SJCRH30 (cell line): ENCODE data around the gene INO80D. TPM values are rescaled to one million over a fixed set of nuclear protein-coding genes. Genes with fewer than 3 reads are reported as not detected.
A peak's percentile ranks its signal among the peaks of the same experiment; 100 is the strongest.
"Not testable (repeated sequence)": the region's sequence is repeated elsewhere in the genome, so short reads cannot be mapped to it uniquely, and the experiment has no call there.

Source experiments
- DNase-seq, 2 experiments: peaks; one replicate each; pipeline ENCODE4 v3.0.0-alpha.2; 2015 to 2020
- H3K27ac ChIP-seq: fragments of 250-450 bp; sonication (Bioruptor Pico); 2 replicates; pipeline ENCODE4 v1.5.1; 2020; ENCODE audit warnings: mild to moderate bottlenecking, moderate library complexity
- H3K27me3 ChIP-seq: fragments of 250-450 bp; sonication (Bioruptor Pico); 2 replicates; pipeline ENCODE4 v1.5.1; 2020; ENCODE audit warnings: mild to moderate bottlenecking, moderate library complexity
- H3K36me3 ChIP-seq: fragments of 250-450 bp; sonication (Bioruptor Pico); 2 replicates; pipeline ENCODE4 v1.5.1; 2020; ENCODE audit warnings: mild to moderate bottlenecking, moderate library complexity
- H3K4me1 ChIP-seq: fragments of 250-450 bp; sonication (Bioruptor Pico); 2 replicates; pipeline ENCODE4 v1.5.1; 2020; ENCODE audit warnings: mild to moderate bottlenecking, moderate library complexity
- H3K4me3 ChIP-seq: fragments of 250-450 bp; sonication (Bioruptor Pico); 2 replicates; pipeline ENCODE4 v1.5.1; 2020; ENCODE audit warnings: mild to moderate bottlenecking, moderate library complexity
- H3K9me3 ChIP-seq: fragments of 250-450 bp; sonication (Bioruptor Pico); replicated peaks from 2 replicates; pipeline ENCODE4 v1.5.1; 2020; ENCODE audit warnings: mild to moderate bottlenecking, moderate library complexity
- total RNA-seq: library from RNA; depleted of rRNA; stranded (reverse); fragments of >200 nt; shearing (Covaris generic); gene quantifications from 2 replicates; pipeline ENCODE4 v1.2.3, GENCODE V29; 2014

INO80D gene
- total RNA-seq, 1 experiment from 2014 or later, result 8.1 TPM

- H3K9me3 ChIP-seq, result no peaks in the 10 kb centered on the region; the same call in 1 of the 2 replicates
- H3K4me3 ChIP-seq, result no peak overlapping the region
- H3K4me1 ChIP-seq, result no peaks in the 10 kb centered on the region
- no peaks in the 10 kb centered on the region for H3K27me3 ChIP-seq
- H3K27ac ChIP-seq, result no peak overlapping the region
- H3K36me3 ChIP-seq, result peaks cover 2% of the 10 kb centered on the region; the same call in 1 of the 2 replicates
- no peak for DNase-seq
Observed at GRCh38 chr2:206028101-206028500, 57.9 kb downstream of the INO80D start.

GRCh38 chr2:206023183-206023582, 62.8 kb downstream of the INO80D start:
- H3K27ac ChIP-seq, result no peak overlapping the region
- DNase-seq, result no peak
- H3K27me3 ChIP-seq, result no peaks in the 10 kb centered on the region
- peaks cover 9% of the 10 kb centered on the region; the same call in 1 of the 2 replicates for H3K36me3 ChIP-seq
- H3K9me3 ChIP-seq, result no peaks in the 10 kb centered on the region
- H3K4me3 ChIP-seq, result no peak overlapping the region
- no peaks in the 10 kb centered on the region for H3K4me1 ChIP-seq

- Histone ChIP-seq H3K9me3 (no peaks in the 10 kb centered on the region), H3K27ac (no peak overlapping the region), H3K4me3 (no peak overlapping the region), H3K27me3 (no peaks in the 10 kb centered on the region), H3K4me1 (no peaks in the 10 kb centered on the region), H3K36me3 (peaks cover 22% of the 10 kb centered on the region)
- DNase-seq, result no peak
Observed at GRCh38 chr2:206020171-206020570, 65.8 kb downstream of the INO80D start.

GRCh38 chr2:206015746-206016145, 70.2 kb downstream of the INO80D start:
- not testable (repeated sequence) for DNase-seq, H3K4me3 ChIP-seq, H3K27me3 ChIP-seq, H3K9me3 ChIP-seq, H3K4me1 ChIP-seq, H3K27ac ChIP-seq
- peaks cover 25% of the 10 kb centered on the region for H3K36me3 ChIP-seq

DNA sequence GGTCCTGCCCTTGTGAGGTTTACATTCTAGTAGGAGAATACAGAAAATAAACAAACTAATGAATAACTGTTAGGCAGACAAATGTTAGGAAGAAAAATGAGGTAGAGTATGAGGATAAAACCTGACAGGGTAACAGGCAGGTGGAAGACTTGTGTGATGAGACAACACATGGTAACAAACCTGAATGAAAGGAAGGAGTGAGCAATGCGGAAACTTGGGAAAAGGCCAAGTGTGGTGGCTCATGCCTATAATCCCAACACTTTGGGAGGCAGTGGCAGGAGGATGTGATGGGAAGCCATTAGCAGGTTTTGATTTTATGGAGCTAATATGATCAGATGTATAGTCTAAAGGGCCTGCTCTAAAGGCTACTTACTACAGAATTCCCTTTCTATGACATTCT, 74.2 kb downstream of the INO80D start:
- Histone ChIP-seq H3K27ac (no peak overlapping the region), H3K27me3 (no peaks in the 10 kb centered on the region), H3K4me3 (no peak overlapping the region), H3K9me3 (no peaks in the 10 kb centered on the region), H3K36me3 (peaks cover 22% of the 10 kb centered on the region), H3K4me1 (no peaks in the 10 kb centered on the region)
- no peak for DNase-seq

GRCh38 chr2:206011018-206011614, 74.9 kb downstream of the INO80D start:
- Histone ChIP-seq H3K9me3 (no peaks in the 10 kb centered on the region), H3K36me3 (peaks cover 21% of the 10 kb centered on the region), H3K4me1 (no peaks in the 10 kb centered on the region), H3K27me3 (no peaks in the 10 kb centered on the region), H3K27ac (no peak overlapping the region), H3K4me3 (no peak overlapping the region)
- no peak for DNase-seq

DNA sequence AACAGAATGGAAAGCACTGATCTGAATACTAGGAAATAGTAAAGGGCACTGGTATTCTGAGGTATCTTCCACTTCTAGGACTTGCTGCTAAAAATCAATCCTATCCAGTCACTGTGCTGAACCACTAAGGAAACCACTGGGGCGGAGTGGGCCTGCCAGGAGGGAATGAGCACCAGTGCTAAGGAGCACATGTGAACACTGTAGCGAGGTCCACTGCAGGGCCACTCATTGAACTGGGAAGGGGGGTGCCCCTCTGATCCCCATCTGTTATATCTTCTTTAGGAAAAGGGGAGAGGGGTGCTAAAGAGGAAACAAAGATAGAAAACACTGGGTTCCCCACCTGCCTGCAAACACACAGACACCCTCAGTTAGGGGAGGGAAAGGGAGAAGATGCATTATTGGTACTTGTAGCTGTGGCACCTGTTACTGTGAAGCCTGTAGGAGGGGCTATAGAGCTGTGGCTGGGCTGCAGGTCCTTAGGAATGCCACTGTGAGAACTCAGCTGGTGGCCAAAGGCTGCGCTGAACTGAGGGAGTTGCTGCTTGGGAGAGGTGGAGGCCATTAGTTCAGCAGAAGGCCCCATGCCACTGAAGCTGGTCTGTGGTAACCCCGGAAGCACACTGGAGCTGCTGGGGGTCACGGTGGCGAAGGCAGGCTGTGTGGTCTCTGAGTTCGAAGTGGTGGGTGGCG, 81.8 kb downstream of the INO80D start:
- no peaks in the 10 kb centered on the region for H3K27me3 ChIP-seq
- H3K36me3 ChIP-seq, result peaks cover 32% of the 10 kb centered on the region
- H3K4me1 ChIP-seq, result no peaks in the 10 kb centered on the region
- no peaks in the 10 kb centered on the region for H3K9me3 ChIP-seq
- no peak overlapping the region for H3K27ac ChIP-seq
- H3K4me3 ChIP-seq, result no peak overlapping the region
- DNase-seq, result peak; percentile 30 to 49

DNA sequence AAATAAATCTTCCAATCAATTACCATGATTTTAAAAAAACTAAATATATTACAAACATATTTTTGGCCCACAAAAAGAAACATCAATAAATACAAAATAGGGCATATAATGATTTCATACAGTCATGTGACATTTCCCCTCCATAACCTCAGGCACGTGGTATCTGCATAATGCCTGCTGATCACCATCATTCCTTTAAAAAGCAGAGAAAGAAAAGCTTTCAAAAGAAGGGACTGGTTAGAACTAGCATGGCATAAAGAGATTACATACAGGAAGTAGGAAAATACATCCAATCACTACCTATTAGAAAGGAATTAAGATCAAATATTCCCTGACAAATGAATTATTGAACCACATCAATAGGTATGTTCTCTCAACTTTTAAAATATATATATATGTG, 83.5 kb downstream of the INO80D start:
- H3K4me1 ChIP-seq, result no peaks in the 10 kb centered on the region
- no peak overlapping the region for H3K4me3 ChIP-seq
- no peak overlapping the region for H3K27ac ChIP-seq
- DNase-seq, result no peak
- no peaks in the 10 kb centered on the region for H3K9me3 ChIP-seq
- no peaks in the 10 kb centered on the region for H3K27me3 ChIP-seq
- H3K36me3 ChIP-seq, result peaks cover 27% of the 10 kb centered on the region

DNA sequence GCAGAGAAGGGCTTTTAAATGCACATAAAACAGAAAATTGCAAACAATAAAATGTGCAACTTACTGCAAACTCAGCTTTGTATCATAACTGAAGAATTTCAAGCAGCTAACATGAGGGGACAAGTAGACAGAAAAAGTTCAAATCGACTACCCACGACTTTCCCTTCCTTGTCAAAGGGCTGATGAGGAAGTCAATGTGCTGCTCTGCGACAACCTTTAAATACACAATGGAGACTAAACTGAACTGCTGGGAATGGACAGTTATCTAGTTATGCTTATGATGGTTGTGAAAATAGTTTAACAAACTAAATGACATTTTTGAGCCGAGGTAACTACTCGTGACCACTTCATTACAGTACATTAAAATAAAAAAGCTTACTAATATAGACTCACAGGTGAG, 84.1 kb downstream of the INO80D start:
- Histone ChIP-seq H3K27ac (no peak overlapping the region), H3K9me3 (no peaks in the 10 kb centered on the region)
- no peak for DNase-seq

DNA sequence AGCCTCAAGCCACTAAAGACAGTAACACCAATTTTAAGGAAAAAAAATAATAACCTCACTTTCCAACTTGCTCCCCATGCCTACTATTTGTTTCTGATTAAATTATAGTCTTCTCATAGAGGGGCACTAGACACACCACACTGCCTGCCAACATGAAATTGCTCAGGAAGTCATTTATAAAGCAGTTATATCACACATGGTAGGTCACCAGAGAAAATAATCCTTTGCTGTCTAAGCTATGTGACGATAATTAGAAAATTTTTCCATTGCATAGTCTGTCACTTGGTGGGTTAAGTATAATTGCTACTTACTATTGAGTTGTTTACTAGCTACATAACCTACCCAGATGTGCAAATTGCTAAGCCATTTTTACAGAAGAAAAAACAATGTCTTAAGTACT, 85.2 kb downstream of the INO80D start:
- Histone ChIP-seq H3K27ac (no peak overlapping the region), H3K27me3 (no peaks in the 10 kb centered on the region), H3K36me3 (peaks cover 13% of the 10 kb centered on the region), H3K4me3 (no peak overlapping the region), H3K4me1 (no peaks in the 10 kb centered on the region), H3K9me3 (no peaks in the 10 kb centered on the region)
- DNase-seq, result no peak

More for the DNA sequence above, 84.1 kb downstream of the INO80D start:
- no peaks in the 10 kb centered on the region for H3K4me1 ChIP-seq
- no peaks in the 10 kb centered on the region for H3K27me3 ChIP-seq
- peaks cover 21% of the 10 kb centered on the region for H3K36me3 ChIP-seq
- no peak overlapping the region for H3K4me3 ChIP-seq

DNA sequence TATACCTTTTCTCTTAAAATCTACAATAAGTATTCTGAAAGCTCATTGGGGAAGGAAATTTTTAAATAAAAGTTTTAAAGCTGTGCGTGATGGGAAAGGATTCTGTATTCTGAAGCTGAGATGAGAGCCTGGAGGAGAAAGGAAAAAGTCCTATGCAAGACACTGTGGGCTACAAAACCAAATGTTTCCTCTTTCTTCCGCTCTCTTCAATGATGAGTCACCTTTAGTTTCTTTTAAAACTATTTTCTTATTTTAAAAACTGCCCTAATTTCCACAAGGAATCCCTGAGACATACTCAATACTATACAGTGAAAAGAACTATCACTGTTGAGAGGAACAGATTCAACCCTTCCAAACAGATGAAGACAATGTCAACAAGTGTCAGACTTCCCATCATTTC, 87.4 kb downstream of the INO80D start:
- Histone ChIP-seq H3K27me3 (no peaks in the 10 kb centered on the region), H3K36me3 (no peaks in the 10 kb centered on the region; the same call in 1 of the 2 replicates), H3K27ac (no peak overlapping the region), H3K4me1 (no peaks in the 10 kb centered on the region), H3K9me3 (no peaks in the 10 kb centered on the region), H3K4me3 (no peak overlapping the region)
- DNase-seq, result no peak

DNA sequence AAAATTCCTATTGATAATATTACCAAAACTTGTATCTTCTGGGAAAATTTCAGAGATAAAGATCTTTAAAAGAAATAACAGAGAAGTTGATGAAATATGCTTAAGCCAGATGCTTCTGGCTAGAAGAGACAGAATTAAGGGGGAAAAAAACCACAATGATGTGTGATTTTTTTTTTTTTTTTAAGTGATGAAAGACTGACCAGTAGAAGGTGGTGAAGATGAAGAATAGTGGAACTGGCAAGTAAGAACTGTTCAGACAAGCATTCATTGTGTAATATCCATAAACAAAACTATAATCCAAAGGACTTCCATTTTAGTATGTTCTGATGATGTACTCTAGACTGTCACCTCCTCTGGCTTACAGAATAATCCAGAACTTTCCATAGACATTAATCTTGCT, 89.8 kb downstream of the INO80D start:
- H3K27me3 ChIP-seq, result no peaks in the 10 kb centered on the region
- no peaks in the 10 kb centered on the region for H3K9me3 ChIP-seq
- H3K4me1 ChIP-seq, result no peaks in the 10 kb centered on the region
- DNase-seq, result no peak
- no peak overlapping the region for H3K4me3 ChIP-seq
- no peak overlapping the region for H3K27ac ChIP-seq
- H3K36me3 ChIP-seq, result no peaks in the 10 kb centered on the region; the same call in 1 of the 2 replicates

GRCh38 chr2:205995260-205995659, 90.7 kb downstream of the INO80D start:
- H3K4me1 ChIP-seq, result no peaks in the 10 kb centered on the region
- H3K27ac ChIP-seq, result no peak overlapping the region
- no peak for DNase-seq
- no peaks in the 10 kb centered on the region; the same call in 1 of the 2 replicates for H3K36me3 ChIP-seq
- H3K27me3 ChIP-seq, result no peaks in the 10 kb centered on the region
- H3K4me3 ChIP-seq, result no peak overlapping the region
- no peaks in the 10 kb centered on the region for H3K9me3 ChIP-seq

DNA sequence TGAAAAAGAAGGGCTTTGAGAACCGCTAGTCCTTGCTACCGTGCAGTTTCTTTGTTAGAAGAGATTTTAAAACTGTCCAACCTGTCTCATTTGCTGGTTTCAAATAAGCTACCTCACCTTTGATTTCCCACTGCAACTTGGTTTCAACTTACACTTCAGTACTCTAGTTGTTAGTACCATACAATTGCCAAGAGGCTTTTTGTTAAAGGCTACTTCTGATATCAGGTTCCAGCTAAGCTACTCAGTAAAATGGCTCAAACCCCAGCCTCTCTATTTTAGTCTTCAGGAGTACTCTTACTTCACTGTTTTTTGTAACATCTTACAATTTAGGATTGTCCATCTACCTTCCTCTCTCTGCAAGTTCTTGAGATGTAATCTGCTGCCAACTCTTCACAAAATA, 91.6 kb downstream of the INO80D start:
- no peak for DNase-seq
- Histone ChIP-seq H3K4me3 (no peak overlapping the region), H3K9me3 (no peaks in the 10 kb centered on the region), H3K27me3 (no peaks in the 10 kb centered on the region), H3K36me3 (no peaks in the 10 kb centered on the region; the same call in 1 of the 2 replicates), H3K4me1 (no peaks in the 10 kb centered on the region), H3K27ac (no peak overlapping the region)

GRCh38 chr2:205990104-205990503, 95.9 kb downstream of the INO80D start:
- no peak overlapping the region for H3K27ac ChIP-seq
- no peaks in the 10 kb centered on the region for H3K4me1 ChIP-seq
- DNase-seq, result no peak
- no peaks in the 10 kb centered on the region for H3K9me3 ChIP-seq
- no peaks in the 10 kb centered on the region; the same call in 1 of the 2 replicates for H3K36me3 ChIP-seq
- H3K27me3 ChIP-seq, result no peaks in the 10 kb centered on the region
- H3K4me3 ChIP-seq, result no peak overlapping the region
